OCI-LY7 (cell line): Measurements from ENCODE around the gene FMR1. TPM values are rescaled to one million over a fixed set of nuclear protein-coding genes. Genes with fewer than 3 reads are reported as not detected.

Source experiments
- BruUV-seq: library from RNA; stranded (reverse); fragments of 400-500 nt; replicated peaks from 2 replicates; lab custom pipeline; 2021; lab: Mats Ljungman, UMichigan
- CTCF ChIA-PET: fragments of 300-600 bp; sonication (Branson Sonifier 250); formaldehyde crosslinking; loops from one replicate; lab custom pipeline; 2022; ENCODE audit warnings: antibody characterized with exemption; ENCODE audit not compliant: unreplicated experiment; lab: Charles Lee
- POLR2A ChIA-PET: fragments of 300-600 bp; sonication (Branson Sonifier 250); formaldehyde crosslinking; loops from one replicate; lab custom pipeline; 2022; ENCODE audit warnings: antibody characterized with exemption; lab: Charles Lee
- DNase-seq: peaks from one replicate; pipeline ENCODE4 v3.0.0-alpha.2; 2015; ENCODE audit warnings: low spot score
- H2AFZ ChIP-seq: fragments of 200-600 bp; sonication (generic), shearing (Covaris generic); 2 replicates; pipeline ENCODE4 v1.6.1; 2014; ENCODE audit warnings: mild to moderate bottlenecking, antibody characterized with exemption, low read length, moderate library complexity
- H3K27ac ChIP-seq: fragments of 200-600 bp; sonication (generic); 2 replicates; pipeline ENCODE4 v1.5.1; 2014; ENCODE audit warnings: mixed run types, low read depth, mild to moderate bottlenecking, moderate library complexity, low read length, inconsistent platforms; ENCODE audit not compliant: poor library complexity, severe bottlenecking
- H3K36me3 ChIP-seq: fragments of 200-600 bp; sonication (generic); 2 replicates; pipeline ENCODE4 v1.6.1; 2014; ENCODE audit warnings: mild to moderate bottlenecking, antibody characterized with exemption, low read length, moderate library complexity, mixed read lengths; ENCODE audit not compliant: insufficient read depth
- H3K4me1 ChIP-seq: fragments of 200-600 bp; sonication (generic); 2 replicates; pipeline ENCODE4 v1.5.1; 2014; ENCODE audit warnings: mild to moderate bottlenecking, low read length; ENCODE audit not compliant: insufficient read depth, poor library complexity, severe bottlenecking
- H3K4me2 ChIP-seq: fragments of 200-600 bp; sonication (generic); 2 replicates; pipeline ENCODE4 v1.6.1; 2014; ENCODE audit warnings: mild to moderate bottlenecking, low read length
- H3K4me3 ChIP-seq: fragments of 200-600 bp; sonication (generic); 2 replicates; pipeline ENCODE4 v1.5.1; 2014; ENCODE audit warnings: mild to moderate bottlenecking, low read depth, low read length; ENCODE audit not compliant: poor library complexity, severe bottlenecking
- H3K79me2 ChIP-seq: fragments of 200-600 bp; sonication (generic); 2 replicates; pipeline ENCODE4 v1.6.1; 2016; ENCODE audit warnings: low read depth, mild to moderate bottlenecking, low read length, moderate library complexity, mixed read lengths; ENCODE audit not compliant: insufficient read depth
- H3K9me2 ChIP-seq: fragments of 200-600 bp; sonication (generic); 2 replicates; pipeline ENCODE4 v1.6.1; 2016; ENCODE audit warnings: mild to moderate bottlenecking, low read length, mixed read lengths; ENCODE audit not compliant: insufficient read depth
- H3K9me3 ChIP-seq: fragments of 200-600 bp; sonication (generic); 2 replicates; pipeline ENCODE4 v1.6.1; 2014; ENCODE audit warnings: mild to moderate bottlenecking, mixed run types, low read length, mixed read lengths
- H4K20me1 ChIP-seq: fragments of 200-600 bp; sonication (generic); 2 replicates; pipeline ENCODE4 v1.6.1; 2014; ENCODE audit warnings: mild to moderate bottlenecking, antibody characterized with exemption, low read length, moderate library complexity, mixed read lengths; ENCODE audit not compliant: insufficient read depth
- EZH2phosphoT487 ChIP-seq: fragments of 200-600 bp; sonication (generic); IDR thresholded peaks from 2 replicates; pipeline ENCODE4 v1.6.1; 2018; ENCODE audit warnings: low read depth, borderline replicate concordance, mild to moderate bottlenecking, mixed run types, antibody characterized with exemption, low read length, moderate library complexity, mixed read lengths
- intact Hi-C: fragments of 100-400 bp; cut with micrococcal nuclease; formaldehyde crosslinking; loops from one replicate; pipeline ENCODE4 v1.10.0; 2022; ENCODE audit not compliant: unreplicated experiment
- total RNA-seq, 2 experiments: library from RNA; depleted of rRNA in 1 of 2; stranded (reverse); fragments of >200 nt in 1 of 2; shearing (Covaris generic) in 1 of 2; gene quantifications; 2 replicates each; pipeline ENCODE4 v1.2.3, GENCODE V29; 2014 to 2022
- TF ChIP-seq, protein P1 (sequence below): fragments of 200-600 bp; sonication (generic); conservative IDR thresholded peaks from 2 replicates; pipeline ENCODE4 v1.5.1; 2014; ENCODE audit warnings: mild to moderate bottlenecking, antibody characterized with exemption, low read length, moderate library complexity, mixed read lengths

The FMR1 gene
- total RNA-seq, 2 experiments from 2014 or later = 19.6 to 46.7 TPM

DNA sequence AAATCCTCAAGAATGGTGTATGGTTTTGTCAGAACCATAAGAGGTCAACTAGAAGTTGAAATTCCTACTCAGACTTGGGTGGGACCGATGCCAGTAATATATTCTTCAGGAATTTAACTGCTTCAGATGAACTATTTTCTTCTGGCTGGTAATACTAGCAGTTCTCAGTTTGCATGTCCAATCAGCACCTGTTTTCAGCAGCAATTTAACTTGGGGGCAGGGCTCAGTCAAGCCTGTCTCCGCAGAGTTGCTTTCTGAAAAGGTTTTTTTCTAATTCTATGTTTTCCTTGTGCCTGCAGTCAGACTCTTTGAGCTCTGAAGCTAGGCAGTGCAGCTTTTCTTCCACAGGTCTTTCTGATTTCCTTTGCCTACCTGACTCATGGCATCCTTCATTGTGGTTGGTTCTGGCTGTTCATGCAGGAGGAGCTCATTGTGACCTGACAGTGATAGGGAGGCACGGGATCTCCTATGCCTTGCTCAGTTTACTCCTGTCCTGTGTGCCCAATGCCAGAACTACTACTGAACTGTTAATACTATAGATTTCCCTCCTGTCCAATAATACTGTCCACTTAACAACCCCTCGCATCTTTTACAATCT lies 17.3 kb upstream of the FMR1 start:
- no TSS peak for BruUV-seq
- H3K79me2 ChIP-seq = no peaks in the 10 kb centered on the region
- H2AFZ ChIP-seq = no peak overlapping the region
- no peak overlapping the region for H3K27ac ChIP-seq
- no peaks in the 10 kb centered on the region for H3K36me3 ChIP-seq
- H3K4me1 ChIP-seq = no peaks in the 10 kb centered on the region
- no peak overlapping the region for H3K4me2 ChIP-seq
- H3K9me2 ChIP-seq = no peaks in the 10 kb centered on the region
- ChIA-PET POLR2A (no interaction called here), CTCF (no interaction called here)
- no peaks in the 10 kb centered on the region for H3K9me3 ChIP-seq
- no peaks in the 10 kb centered on the region for H4K20me1 ChIP-seq
- TF ChIP-seq EZH2phosphoT487 = no peak
- TF ChIP-seq, protein P1, sequence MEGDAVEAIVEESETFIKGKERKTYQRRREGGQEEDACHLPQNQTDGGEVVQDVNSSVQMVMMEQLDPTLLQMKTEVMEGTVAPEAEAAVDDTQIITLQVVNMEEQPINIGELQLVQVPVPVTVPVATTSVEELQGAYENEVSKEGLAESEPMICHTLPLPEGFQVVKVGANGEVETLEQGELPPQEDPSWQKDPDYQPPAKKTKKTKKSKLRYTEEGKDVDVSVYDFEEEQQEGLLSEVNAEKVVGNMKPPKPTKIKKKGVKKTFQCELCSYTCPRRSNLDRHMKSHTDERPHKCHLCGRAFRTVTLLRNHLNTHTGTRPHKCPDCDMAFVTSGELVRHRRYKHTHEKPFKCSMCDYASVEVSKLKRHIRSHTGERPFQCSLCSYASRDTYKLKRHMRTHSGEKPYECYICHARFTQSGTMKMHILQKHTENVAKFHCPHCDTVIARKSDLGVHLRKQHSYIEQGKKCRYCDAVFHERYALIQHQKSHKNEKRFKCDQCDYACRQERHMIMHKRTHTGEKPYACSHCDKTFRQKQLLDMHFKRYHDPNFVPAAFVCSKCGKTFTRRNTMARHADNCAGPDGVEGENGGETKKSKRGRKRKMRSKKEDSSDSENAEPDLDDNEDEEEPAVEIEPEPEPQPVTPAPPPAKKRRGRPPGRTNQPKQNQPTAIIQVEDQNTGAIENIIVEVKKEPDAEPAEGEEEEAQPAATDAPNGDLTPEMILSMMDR = no peak
- DNase-seq = no peak
- no peak overlapping the region for H3K4me3 ChIP-seq
- intact Hi-C loops = no loop called here

DNA sequence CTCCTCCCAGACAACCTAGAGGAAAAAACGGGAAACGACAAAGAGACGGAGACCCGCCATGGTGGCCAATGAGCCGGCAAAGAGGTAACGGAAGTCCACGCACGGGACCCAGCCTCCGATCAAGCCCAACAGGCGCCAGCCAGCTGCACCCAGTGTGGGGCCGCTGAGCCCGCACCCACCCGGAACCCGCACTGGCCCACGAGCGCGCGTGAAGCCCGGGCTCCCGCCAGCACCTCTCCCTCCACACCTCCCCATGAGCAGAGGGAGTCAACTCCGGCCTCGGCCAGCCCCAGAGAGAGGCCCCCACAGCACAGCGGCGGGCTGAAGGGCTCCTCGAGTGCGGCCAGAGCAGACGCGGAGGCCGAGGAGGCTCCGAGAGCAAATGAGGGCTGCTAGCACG lies 14.6 kb upstream of the FMR1 start:
- no peak overlapping the region for H3K4me3 ChIP-seq
- DNase-seq = no peak
- no peaks in the 10 kb centered on the region for H3K36me3 ChIP-seq
- no TSS peak for BruUV-seq
- H4K20me1 ChIP-seq = no peaks in the 10 kb centered on the region
- H3K27ac ChIP-seq = no peak overlapping the region
- H3K79me2 ChIP-seq = no peaks in the 10 kb centered on the region
- intact Hi-C loops = no loop called here
- no peaks in the 10 kb centered on the region for H3K4me1 ChIP-seq
- H3K9me3 ChIP-seq = no peaks in the 10 kb centered on the region
- ChIA-PET POLR2A (no interaction called here), CTCF (no interaction called here)
- TF ChIP-seq, protein P1 = no peak
- no peak for TF ChIP-seq EZH2phosphoT487
- no peak overlapping the region for H2AFZ ChIP-seq
- no peak overlapping the region for H3K4me2 ChIP-seq
- no peaks in the 10 kb centered on the region for H3K9me2 ChIP-seq

DNA sequence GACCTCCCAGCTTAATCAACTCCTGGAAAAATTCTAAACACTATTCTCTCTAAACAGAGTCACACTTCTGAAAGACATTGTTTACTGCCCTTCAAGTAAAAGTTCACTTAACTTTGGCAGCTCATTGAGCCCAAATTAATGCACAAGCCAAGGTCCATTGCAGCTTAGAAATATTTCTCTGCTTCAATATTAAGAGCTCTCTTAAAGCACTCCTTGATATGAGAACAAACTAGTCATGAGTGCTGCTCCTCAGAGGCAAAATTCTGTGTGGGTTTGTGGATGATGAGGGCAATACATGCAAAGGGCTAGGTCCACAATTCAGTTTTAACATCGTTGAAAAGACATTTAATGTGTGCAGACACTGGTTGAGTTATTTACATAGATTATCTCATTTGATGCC lies 12.8 kb upstream of the FMR1 start:
- Histone ChIP-seq H3K79me2 (no peaks in the 10 kb centered on the region), H3K4me1 (no peaks in the 10 kb centered on the region), H3K27ac (no peak overlapping the region), H2AFZ (no peak overlapping the region), H3K9me3 (no peaks in the 10 kb centered on the region), H3K4me3 (no peak overlapping the region), H3K4me2 (no peak overlapping the region), H4K20me1 (no peaks in the 10 kb centered on the region), H3K36me3 (no peaks in the 10 kb centered on the region), H3K9me2 (no peaks in the 10 kb centered on the region)
- intact Hi-C loops = no loop called here
- ChIA-PET POLR2A (no interaction called here), CTCF (no interaction called here)
- no TSS peak for BruUV-seq
- TF ChIP-seq, protein P1 = no peak
- no peak for TF ChIP-seq EZH2phosphoT487
- DNase-seq = no peak
